ENCODE results near the gene LGR6.
"Not testable (repeated sequence)": the region's sequence is repeated elsewhere in the genome, so short reads cannot be mapped to it uniquely, and the experiment has no call there.

Gene LGR6

DNA sequence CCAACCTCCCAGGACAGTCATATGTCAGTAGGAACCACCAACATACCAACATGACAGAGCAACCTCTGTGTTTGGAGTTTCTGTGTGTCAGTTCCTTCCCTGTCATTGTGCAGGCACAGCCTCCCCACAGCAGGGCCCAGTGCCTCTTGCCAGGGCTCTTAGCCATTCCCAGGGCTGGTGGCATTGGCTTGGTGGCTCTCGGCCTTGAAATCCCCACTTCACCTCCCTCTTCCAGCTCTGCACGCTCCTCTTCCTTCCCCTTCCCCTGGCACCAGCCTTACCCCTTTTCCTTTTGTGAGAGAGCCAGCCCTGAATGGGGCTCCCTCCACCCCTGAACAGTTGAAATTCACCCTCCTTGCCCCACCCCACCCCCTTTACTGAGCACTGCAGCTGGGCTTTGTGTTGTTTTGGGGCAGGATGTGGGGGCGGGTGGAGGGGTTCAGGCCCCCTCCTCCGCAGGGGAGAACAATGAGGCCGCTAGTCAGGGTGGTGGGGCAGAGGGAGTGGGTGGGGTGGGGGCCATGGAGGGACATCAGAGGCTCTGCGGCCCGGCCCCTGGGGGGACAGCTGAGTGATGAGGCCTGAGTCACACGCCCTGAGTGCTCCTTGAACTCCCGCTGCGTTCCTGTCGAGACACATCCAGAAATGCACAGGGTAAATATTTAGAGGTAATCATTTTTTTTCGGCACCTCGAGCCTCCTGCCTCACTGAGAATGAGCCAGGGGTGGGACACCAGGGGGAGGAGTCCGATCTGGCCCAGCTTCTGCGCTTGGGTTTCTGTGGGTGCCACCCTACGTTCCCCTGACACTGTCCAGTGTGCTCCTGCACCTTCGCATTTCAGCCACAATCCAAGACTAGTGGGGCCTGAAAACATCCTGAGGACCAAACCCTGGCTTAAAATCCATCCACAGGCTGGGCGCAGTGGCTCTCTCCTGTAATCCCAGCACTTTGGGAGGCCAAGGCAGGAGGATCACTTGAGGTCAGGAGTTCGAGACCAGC lies 28.6 kb downstream of the LGR6 start:
- DNase-seq, result no peak

GRCh38 chr1:202223121-202223860 lies 29.7 kb downstream of the LGR6 start:
- no peak for DNase-seq

- DNase-seq, result no peak
Measured at GRCh38 chr1:202224453-202224852, 30.9 kb downstream of the LGR6 start.

- DNase-seq, result no peak
Measured at GRCh38 chr1:202225131-202225530, 31.5 kb downstream of the LGR6 start.

GRCh38 chr1:202227053-202227672 lies 33.6 kb downstream of the LGR6 start:
- no peak for DNase-seq

- no peak for DNase-seq
Measured at GRCh38 chr1:202227997-202228401, 34.4 kb downstream of the LGR6 start.

DNA sequence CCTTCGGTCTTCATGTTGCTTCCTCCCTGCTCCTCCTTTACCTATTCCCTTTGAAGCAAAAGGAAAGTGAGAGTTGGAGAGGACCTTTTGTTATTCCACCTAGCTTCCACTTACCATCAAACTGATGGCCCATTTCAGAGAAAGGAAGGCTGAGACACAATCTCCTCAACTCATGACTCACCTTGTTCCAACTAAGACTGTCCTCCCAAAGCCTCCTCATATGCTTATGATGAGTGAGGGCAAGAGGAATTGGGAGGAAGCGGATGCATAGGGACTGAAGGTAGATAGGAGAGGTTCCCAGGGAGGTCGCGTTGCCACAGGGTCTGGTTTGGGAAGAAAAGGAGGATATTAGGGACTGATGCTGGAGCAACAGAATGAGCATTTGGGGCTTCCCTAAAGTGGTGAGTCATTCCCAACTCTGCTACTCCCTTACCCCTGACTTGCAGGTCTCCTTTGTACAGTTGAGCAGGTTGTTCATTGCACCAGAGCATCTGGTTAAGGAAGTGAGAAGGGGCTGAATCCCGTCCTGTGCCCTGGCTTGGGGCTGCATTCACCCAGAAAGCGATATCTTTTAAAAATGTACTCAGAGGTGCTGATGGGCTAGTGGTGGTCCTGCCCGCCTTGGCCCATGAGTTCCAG lies 35.0 kb downstream of the LGR6 start:
- DNase-seq, result no peak

GRCh38 chr1:202229376-202229775 lies 35.8 kb downstream of the LGR6 start:
- DNase-seq, result no peak

DNA sequence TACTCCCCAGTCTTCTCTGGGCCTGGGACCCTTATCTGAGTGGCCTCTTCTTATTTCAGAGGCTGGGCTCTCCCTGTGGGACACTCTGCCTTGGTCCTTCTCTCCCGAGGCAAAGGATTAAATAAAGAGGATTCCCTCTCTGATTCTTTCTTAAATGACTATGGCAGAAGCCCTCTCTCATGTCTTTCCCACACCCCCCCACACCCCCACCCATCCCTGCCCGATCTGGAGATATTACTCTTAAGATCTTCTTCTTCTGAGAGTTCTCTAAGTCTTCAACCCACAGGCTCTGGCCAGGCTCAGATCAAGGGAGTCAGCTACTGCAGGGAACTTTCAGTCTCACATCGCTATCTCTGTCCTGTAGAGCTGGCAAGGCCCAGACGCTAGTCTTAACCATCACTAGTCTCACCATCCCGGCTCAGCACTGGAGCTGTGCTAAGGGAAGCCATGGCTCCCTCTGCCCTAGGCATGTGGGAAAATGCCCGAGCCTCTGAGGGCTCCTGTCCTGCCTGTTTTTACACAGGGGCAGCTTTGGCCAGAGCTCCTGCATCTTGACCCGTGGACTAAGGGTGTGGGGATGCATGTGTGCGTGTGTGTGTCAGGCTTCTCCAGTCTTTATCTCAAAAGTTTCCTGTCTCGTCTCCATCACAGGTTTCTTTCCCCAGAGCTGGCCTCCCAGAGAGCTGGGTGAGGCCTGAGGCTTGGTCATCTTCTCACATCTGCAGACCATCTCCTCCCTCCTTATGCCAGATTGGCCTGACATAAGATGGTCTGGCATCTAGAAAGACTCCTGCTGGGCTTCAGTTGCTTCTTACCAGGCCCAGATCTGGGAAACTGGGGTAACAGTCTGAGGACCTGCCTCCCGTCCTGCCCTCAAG lies 36.7 kb downstream of the LGR6 start:
- DNase-seq, result no peak

DNA sequence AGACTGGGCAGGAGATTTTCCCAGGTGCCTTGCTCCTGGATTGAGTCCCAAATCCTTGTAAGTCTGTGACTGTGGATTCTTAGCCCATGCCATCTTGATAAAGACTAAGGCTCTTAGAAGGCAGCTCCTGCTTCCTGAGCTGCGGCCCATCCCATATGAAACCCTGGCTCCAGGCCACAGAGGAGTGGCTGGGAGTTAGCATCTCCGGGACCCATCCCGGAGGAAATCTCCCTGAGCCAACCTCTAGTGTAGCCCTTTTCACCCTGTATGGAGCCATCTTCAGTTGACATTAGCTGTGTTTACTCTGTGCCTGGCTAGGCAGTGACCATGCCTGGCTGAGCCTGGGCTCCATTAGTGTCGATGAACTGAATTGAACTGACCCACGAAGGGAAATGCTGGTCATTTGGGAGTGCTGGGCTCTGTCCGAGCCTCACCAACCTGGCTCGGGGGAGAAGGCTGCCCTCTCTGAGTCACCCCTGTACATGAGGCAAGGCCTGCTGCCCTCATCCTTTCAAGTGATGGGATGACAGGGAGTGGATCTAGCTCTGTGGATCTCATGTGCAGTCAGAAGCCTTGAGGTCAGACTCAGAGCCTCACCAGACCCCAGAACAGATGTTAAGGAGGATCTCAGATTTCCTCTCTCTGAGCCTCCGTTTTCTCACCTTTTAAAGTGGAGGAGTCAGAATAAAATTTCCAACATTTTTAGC lies 37.5 kb downstream of the LGR6 start:
- DNase-seq, result no peak

- no peak for DNase-seq
Measured at GRCh38 chr1:202233171-202233570, 39.6 kb downstream of the LGR6 start.

GRCh38 chr1:202233804-202234203 lies 40.2 kb downstream of the LGR6 start:
- no peak for DNase-seq

- no peak for DNase-seq
Measured at GRCh38 chr1:202234331-202235002, 40.9 kb downstream of the LGR6 start.

- DNase-seq, result no peak
Measured at GRCh38 chr1:202235003-202235660, 41.5 kb downstream of the LGR6 start.

- peak; percentile 12 for DNase-seq
Measured at GRCh38 chr1:202235856-202236837, 42.5 kb downstream of the LGR6 start.

DNA sequence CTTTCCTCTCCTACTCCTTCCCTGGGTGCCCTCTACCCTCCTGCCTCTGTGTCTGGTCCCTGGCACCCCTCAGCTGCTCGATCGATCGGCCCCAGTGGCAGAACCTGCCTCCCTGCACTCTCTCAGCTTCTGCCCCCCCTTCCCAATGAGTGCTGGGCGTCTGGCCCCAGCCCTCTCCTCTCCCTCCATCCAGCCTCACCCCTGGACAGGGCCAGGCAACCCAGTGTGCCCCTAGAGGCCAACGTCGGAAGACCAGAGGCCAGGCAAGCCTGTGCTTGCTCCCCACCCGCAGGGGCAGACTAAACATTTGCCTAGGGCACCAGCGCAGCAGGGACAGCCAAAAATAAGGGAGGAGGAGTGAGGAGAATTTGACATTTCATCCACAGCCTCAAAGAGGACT lies 43.5 kb downstream of the LGR6 start:
- no peak for DNase-seq

- DNase-seq, result no peak
Measured at GRCh38 chr1:202238914-202239313, 45.3 kb downstream of the LGR6 start.

DNA sequence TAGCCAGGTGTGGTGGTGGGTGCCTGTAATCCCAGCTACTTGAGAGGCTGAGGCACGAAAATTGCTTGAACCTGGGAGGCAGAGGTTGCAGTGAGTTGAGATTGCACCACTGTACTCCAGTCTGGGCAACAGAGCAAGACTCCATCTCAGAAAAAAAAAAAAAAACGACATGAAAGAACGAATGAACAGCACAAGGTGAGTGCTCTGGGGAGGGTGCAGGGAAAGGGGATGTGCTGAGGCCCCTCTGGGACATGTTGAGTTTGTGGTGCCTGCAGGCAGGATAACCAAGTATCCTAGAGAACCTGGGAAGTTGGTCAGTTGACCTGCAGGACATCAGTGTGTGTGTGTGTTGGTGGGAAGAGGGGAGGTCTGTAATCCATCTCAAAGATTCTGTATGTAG lies 46.6 kb downstream of the LGR6 start:
- DNase-seq, result not testable (repeated sequence)

DNA sequence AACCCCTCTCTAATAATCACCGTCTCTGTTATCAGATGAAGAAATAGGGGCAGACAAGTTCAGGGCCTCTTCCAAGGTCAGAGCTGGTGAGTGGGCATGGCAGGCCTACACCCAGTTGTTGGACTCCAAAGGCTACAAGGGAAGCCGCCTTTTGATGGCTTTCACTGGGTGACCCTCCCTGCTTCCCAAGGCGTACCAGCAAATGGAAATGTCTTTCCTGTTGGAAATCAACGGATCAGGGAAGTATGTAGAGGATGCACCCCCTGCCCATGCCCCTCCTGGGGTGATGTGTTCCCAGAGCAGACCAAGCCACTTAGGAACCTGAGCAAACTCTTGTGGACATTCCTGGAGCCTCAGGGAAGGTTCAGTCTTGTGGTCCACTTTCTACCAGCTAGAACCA lies 47.4 kb downstream of the LGR6 start:
- no peak for DNase-seq

Data from NCI-H2227 treated with DMSO at 0.1 percent for 48 hours (cell line).